NCI-H82 (cell line): ENCODE results near the gene MRPL28.
"Not testable (repeated sequence)": the region's sequence is repeated elsewhere in the genome, so short reads cannot be mapped to it uniquely, and the experiment has no call there.

Source experiments
- DNase-seq: peaks from one replicate; lab custom pipeline; 2025; lab: John Stamatoyannopoulos, UW

Gene MRPL28

DNA sequence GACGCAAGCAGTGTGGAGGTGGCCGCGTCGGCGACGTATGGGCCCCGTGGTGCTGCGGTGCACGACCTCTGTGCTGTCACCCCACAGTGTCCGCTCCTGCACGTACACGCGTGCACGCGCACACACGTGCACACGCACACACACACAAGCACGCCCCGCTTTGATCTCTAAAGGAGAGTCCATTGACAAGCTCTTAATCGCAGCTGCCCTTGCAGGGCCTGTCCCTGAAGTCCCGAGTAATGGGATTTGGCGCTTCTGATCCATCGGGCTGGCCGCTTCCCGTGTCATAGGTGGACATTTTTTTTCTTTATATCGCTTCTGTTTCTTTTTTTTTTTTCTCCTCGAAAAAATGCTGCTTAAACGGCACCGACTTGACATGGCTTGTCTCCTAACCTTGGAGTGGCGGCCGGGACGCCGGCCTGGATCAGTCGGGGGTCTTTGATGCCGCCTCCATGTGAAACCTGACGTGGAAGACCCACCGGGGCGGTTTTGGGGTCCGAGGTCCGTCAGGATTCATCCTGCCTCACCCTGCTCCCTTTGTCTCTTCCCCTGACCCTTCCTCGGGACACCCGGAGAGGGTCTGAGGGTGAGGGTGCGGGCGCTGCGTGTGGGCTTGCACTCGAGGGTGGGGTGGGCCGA, 9.5 kb downstream of the MRPL28 start:
- DNase-seq = peak; percentile 94

DNA sequence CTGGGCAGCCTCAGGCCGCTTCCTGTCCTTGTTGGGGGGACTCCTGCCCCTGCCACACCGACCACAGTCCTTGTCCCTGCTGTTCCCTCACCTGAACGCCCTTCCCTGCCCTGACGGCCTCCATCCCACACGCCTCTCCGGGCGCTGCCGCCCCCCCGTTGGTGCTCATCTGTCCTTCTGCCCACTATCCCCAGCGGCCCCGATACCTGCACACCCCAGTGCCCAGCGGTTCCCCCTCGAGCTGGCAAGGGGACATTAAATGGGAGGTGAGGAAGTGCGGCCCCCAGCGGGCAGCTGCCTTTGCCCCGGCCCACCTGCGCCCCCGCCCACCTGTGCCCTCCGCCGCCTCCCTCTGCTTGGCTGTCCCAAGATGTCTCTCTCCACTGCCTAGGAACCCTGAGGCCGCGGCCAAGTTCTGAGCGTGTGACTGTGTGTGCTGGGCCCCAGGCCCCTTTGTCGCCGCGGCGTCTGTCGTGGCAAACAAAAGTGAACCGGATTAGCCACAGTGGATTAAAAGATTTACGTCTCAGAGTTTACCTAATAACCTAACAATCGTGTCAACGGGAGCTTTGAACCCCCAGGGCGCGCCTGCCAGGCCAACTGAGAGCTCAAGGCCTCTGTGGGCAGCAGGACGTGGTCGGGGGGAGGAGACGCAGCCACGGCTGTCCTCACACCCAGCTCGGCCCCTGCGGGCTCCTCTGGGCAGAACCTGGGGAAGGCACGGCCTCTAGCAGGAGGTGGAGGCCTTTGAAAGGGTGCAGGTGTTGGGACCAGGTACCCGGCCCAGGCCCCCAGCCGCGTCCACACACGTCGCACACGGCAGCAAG, 10.3 kb downstream of the MRPL28 start:
- peak; percentile 98 for DNase-seq

DNA sequence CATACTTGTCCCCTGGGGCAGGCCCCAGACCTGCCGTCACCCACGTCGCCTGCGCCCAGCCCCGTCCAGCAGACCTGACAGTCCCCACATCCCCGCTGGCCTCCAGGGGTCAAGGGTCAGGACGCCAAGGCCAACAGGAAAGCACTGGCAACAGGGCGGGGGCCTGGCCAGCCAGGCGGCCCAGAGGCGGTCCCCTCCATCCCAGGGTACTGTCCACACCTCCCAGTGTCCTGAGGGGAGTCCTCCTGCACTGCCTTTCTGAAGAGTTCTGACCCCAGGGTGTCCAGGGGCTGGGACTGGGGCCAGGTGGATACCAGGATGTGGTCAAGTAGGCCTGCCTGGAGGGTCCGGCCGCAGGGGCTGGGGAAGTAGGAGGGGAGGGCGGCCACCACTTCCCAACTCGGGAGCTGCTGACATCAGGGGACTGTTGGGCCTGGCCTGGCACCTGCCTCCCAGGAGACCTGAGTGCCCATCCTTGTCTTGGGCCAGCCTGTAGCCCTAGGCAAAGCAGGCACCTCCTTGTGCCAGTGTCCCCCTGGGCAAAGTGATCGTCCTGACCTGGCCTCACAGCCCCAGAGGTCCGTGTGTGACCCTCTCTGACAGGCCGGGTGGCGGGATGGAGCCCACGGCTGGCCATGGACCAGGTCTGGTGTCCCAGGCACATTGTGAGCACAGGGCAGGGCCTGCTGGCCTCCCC, 11.1 kb downstream of the MRPL28 start:
- DNase-seq = no peak

DNA sequence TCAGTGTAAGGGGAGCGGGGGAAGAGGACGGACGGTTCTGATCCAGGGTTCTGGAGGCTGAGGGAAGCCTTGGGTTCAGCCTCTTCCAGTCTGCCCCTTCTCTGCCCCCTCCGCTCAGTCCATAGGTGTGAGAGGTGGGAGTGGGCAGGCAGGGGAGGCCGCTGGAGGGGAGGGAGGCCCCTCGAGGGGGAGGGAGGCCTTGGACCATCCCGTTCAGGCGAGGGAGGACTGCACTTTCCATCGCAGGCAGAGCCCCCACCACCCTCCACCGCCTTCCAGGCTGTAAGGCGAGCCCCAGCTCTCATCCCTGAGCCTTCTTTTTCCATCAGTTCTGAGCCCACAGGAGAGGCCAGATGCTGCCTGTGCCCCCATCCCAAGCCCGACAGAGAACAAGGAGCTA, 13.6 kb downstream of the MRPL28 start:
- DNase-seq = no peak

DNA sequence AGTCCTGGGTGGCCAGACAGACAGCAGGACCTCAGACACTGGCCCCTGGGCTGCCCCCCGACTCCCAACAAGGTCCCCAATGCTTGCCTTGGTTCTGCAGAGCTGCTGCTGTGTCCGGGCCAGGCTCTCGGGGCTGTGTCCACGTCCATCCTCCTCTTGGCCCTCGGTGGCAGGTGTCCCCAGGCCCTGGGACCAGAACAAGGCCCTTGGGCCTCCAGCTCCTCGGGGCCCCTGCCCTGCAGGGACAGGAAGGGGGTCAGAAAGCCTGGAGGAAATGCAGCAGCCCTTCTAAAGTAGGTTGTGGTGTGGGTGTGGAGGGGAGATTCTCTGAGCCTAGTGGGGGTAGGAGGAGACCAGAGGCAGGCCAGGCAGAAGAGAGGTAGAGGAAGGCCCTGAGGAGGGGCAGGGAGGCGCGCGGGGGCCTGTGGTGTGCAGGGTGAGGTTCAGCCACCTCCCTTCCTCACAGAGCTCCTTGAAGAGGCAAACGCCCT, 15.3 kb downstream of the MRPL28 start:
- DNase-seq = no peak

DNA sequence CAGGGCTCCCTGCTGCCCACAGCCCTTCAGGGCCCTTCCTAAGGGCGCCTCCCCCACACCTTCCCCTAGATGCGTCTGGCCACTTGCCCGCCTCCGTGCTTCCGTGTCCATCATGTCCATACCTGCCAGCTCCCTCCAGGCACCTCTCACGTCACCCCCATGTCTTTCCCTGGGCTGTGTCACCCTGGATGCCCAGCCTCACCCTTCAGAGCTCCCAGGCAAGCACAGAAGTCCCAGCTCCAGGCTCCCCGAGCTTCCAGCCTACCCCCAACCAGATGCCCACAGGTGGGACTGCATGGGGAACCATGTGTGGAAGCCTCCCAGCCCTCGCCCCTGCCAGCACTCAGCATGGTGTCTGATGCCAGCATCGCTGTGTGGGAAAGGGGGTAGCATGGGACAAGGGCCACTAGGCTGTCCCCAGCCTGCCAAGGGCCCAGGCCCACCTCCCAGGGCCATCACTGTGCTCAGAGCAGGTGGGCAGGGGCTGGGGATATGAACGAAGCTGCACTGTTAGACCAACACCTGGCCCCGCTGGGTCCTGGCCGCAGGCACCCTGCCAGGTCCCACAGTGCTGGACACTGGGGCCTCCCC, 16.0 kb downstream of the MRPL28 start:
- no peak for DNase-seq

DNA sequence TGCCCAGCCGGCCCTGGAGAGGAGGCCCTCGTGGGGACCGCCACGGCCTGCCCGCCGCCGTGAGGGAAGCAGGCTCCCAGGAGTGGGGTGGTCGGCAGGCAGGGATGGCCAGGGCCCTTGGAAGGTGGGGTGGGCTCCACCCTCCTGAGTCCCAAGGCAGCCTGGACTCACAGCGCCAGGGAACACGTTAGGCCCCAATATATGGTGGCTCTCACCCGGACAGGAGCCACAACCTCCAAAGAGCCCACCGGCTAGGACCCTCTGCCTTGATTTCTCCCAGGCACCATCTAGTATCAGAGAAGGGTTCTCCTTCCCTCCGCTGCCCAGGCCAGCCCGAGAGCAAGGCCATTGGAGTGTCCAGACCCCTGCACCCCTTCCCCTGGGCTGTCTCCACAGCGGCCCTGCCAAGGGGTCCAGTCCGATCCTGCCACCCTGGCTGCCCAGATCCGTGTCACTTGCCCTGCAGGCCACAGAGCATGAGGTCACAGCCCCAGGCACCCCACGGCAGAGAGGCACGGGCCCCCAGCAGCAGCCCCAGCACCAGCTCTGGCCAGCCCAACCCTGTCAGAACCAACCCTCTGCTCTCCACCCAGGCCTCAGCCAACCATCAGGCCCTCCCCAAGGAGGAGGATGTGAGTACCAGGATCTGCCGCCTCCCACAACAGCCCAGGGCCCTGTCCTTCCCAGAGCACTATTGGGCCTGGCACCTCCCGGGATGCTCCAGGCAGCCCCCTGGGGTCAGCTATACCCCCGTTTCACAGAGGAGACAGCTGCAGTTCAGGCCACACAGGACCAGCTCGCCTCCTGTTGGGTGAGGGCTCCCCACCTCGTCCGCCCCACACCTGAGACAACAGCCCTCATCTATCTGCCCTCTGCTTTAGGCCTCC, 16.7 kb downstream of the MRPL28 start:
- no peak for DNase-seq

DNA sequence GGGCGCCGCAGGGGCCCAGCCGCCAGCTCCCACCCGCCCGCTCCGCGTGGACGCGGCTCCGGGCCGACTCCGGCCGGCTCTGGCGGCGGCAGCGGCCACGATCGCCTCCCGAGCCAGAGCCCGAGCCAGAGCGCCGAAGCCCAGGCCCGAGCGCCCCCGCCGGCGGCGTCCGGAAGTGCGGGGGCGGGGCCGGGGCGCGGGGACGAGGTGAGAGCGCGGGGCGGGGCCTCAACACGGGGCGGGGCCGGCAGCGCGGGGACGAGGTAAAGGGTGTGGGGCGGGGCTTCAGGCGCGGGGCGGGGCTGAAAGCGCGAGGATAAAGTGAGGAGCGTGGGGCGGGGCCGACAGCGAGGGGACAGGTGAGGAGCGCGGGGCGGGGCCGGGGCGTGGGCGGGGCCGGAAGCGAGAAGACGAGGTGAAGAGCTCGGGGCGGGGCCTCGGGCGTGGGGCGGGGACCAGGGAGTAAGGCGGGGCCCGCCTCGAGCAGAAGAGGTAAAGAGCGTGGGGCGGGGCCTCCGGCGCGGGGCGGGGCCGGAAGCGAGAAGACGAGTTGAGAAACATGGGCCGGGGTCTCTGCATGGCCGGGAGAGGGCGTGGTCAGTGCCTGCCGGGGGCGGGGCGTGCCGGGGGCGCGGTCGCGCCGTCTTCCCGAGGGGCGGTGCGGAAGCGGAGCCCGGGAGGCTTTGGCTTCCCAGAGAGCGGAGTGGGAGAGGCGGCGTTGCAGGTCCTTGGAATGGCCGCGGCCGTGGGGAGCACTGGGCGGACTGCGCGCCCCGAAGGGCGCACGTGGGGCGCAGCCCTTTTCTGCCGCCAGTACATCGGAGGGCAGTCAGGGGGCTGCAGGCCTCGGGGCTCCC, 17.6 kb downstream of the MRPL28 start, which contains the start of gene AXIN1:
Gene AXIN1, minus strand, starts transcription at position 177 of the 857 bp plus-strand sequence. CDS start 5,698 bp downstream, outside the sequence.
- DNase-seq = peak; percentile 100

DNA sequence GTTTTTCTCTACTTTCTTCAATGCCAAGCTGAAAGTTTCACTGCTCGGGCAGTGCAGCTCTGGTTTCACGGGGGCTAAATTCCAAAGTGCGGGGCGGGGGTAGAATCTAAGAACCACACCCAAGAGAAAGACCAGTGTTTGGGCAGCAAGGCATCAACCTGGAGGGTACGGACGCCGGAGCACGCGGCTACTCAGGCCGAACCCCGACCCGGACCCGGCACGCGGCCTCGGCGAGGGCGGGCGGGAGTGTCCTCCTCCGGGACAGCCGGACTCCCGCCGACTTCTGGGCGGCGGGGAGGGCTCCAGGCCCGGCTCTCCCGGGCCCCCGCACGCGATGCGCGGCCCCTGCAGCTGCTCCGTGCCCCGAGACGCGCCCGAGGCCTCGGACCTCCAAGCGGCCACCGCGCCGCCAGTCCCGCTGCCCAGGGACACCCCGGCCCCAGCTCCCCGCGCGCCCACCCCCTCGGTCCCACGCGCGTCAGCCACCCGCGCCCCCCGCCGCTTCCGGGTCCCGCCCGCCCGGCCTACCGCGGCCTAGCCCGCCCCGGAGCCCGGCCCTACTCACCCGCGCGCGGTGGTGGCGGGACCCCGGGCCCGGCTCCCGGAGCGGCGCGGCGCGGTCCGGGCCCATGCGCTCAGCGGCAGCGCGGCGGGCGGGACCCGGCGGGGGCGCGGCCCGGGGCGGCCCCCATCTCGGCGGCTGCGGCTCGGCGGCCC, 18.4 kb downstream of the MRPL28 start:
- peak; percentile 24 for DNase-seq

DNA sequence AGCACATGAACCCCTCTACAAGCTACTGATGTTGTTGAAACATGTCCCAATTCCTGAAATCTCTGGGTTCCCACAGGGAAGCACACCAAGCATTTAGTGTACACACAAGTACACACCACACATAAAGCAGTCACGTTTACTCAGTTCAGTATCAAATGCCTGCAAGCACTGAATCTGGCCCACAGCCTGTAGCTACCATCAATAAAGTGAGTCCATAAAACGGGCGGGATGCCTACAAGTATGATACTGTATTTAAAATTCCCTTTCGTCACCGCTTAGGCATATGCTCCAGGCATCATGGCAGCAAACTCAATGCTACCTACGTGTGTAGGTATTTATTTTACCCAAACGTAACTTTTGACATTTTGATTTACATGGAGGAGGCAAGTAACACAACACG, 20.1 kb downstream of the MRPL28 start:
- DNase-seq = no peak

DNA sequence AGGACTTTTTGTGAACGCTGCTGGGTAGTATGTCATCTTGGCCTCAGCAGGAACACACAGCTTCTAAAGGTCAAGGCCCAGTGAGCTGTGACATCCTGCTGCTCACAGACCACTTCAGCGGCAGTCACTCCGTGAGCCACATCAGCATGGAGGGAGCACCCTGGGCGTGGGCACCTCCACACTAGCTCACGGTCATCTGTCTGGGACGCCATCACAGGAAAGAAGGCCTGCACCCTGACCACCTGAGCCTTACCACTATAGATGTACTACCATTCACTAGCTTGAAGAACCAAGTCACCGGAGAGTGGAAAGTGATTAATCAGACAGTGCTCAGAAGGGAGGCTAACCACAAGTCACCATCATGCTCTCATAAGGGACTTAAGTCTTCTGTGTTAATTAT, 21.1 kb downstream of the MRPL28 start:
- no peak for DNase-seq

DNA sequence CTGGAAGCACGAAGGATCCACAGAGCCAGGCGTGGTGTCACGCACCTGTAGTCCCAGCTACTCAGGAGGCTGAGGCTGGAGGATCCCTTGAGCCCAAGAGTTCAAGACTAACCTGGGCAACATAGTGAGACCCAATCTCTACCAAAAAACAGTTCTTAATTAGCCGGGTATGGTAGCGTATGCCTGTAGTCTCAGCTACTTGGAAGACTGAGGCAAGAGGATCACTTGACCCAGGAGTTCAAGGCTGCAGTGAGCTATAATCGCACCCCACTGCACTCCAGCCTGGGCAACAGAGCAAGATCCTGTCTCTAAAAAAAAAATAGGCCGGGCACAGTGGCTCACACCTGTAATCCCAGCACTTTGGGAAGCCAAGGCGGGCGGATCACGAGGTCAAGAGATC, 21.8 kb downstream of the MRPL28 start:
- not testable (repeated sequence) for DNase-seq

DNA sequence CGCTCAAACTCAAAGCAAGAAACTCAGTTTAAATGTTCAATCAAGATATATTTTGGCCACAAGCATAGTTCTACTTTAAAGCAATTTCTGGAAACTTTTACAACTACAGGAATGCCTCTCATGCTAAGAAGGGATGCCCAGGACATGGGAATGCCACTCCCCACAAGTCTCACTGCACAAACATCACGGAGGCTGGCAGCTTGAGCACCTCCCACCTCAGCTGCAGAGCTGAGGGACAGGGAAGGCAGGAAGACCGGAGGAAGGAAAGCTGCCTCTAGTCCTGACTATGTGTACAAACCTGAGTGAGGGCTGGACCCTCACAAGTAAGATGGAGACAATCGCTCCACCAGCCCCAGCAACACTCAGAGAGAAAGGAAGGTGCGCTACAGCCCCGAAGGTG, 23.1 kb downstream of the MRPL28 start:
- no peak for DNase-seq

DNA sequence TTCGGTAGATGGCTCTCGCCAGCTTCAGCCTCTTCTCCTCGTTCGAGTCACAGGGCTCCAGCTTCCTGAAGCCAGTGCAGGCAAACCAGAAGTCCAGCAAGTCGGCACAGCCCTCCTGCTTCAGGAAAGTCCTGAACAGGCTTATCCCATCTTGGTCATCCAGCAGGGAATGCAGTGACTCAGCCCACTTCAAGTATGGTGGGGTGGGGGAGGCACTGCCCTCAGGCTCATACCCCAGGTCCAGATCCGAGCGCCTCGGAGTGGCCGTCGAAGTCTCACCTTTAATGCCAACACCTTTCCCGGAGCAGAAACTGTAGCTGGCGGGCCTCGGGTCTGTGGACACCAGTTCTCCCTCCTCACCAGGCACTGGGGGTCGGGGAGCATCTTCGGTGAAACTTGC, 23.8 kb downstream of the MRPL28 start:
- no peak for DNase-seq

DNA sequence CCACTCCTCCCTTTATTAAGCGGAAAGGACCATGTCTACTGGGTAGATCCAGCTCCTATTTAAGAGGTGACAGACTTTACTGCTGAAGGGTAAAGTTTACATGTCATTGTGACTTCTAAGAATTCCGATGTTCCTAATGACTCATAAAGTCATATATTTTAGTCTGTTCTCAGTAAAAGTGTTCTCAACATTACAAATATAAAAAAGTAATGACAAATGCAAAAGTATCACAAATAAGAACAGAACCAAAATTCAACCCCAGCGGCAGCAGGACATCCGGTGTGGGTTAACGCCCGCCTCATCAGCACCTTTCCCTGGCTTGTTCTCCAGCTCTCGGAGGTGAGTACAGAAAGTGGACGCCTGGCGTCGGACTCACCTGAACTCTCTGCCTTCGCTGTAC, 24.6 kb downstream of the MRPL28 start:
- no peak for DNase-seq

DNA sequence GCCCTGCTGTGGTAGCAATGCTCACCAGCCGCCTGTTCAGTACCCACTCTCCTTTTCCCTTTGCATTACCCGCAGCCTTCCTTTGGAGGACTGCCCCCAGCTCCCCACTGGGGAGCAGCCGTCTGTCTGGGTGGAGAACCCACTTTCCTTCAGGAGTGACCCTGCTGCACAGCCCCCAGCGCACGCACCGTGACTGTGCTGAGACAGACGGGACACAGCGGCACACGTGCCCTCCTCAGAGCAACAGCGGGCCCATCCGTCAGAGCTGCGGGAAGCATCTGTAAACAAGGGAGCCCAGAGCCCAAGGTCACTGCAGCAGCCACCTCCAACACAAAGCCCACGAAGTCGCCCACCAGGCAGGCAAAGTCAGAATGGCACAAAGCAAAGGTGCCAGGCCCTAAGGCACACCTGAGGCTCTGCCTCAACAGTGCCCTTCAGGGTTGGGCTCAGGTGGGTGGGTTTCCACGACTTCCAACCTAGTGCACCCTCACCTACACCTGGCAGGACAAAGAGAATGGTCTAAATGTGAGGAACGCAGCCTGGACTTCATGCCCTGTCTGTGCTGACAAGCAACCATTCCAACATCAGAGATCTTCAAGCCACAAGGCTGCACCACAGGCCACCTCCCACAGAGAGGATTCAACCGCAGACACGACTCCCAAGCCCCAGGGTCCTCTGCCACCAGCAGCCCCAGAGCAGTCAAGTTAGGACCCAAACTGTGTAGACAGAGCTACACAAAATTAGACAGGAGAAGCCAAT, 27.7 kb downstream of the MRPL28 start:
- DNase-seq = no peak

DNA sequence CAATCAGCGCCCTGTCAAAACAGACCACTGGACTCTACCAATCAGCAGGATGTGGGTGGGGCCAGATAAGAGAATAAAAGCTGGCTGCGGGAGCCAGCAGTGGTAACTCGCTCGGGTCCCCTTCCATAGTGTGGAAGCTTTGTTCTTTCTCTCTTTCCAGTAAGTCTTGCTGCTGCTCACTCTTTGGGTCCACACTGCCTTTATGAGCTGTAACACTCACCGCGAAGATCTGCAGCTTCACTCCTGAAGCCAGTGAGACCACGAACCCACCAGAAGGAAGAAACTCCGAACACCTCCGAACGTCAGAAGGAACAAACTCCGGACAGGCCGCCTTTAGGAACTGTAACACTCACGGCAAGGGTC, 28.4 kb downstream of the MRPL28 start:
- DNase-seq = not testable (repeated sequence)

DNA sequence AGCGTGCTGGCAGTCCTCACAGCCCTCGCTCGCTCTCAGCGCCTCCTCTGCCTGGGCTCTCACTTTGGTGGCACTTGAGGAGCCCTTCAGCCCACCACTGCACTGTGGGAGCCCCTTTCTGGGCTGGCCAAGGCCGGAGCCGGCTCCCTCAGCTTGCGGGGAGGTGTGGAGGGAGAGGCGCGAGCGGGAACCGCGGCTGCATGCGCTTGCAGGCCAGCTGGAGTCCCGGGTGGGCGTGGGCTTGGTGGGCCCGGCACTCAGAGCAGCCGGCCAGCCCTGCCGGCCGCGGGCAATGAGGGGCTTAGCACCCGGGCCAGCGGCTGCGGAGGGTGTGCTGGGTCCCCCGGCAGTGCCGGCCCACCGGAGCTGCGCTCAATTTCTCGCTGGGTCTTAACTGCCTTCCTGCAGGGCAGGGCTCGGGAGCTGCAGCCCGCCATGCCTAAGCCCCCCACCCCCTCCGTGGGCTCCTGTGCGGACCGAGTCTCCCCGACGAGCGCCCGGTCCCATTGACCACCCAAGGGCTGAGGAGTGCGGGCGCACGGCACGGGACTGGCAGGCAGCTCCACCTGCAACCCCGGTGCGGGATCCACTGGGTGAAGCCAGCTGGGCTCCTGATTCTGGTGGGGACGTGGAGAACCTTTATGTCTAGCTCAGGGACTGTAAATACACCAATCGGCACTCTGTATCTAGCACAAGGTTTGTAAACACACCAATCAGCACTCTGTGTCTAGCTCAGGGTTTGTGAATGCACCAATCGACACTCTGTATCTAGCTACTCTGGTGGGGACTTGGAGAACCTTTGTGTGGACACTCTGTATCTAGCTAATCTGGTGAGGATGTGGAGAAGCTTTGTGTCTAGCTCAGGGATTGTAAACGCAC, 29.0 kb downstream of the MRPL28 start:
- not testable (repeated sequence) for DNase-seq
